GM21529 (cell line): ENCODE data around the gene DERL2.
"Not testable (repeated sequence)": the region's sequence is repeated elsewhere in the genome, so short reads cannot be mapped to it uniquely, and the experiment has no call there.

Source experiments
- ATAC-seq: cut with Tn5 transposase; IDR thresholded peaks from one replicate; pipeline ENCODE4 v1.9.1; 2021; ENCODE audit not compliant: unreplicated experiment

Gene DERL2

GRCh38 chr17:5438716-5439445 is 47.1 kb downstream of the DERL2 start, which contains the start of gene C1QBP:
Gene C1QBP, minus strand, starts transcription at chr17:5439155. Its CDS starts 82 bp downstream, at chr17:5439073.
- peak; percentile 80 for ATAC-seq

- ATAC-seq, result no peak
Measured at GRCh38 chr17:5437721-5438317, 48.2 kb downstream of the DERL2 start.

- ATAC-seq, result not testable (repeated sequence)
Measured at GRCh38 chr17:5435781-5436315, 50.1 kb downstream of the DERL2 start.

- ATAC-seq, result no peak
Measured at GRCh38 chr17:5434984-5435383, 51.0 kb downstream of the DERL2 start.

GRCh38 chr17:5431949-5432556 is 53.9 kb downstream of the DERL2 start:
- no peak for ATAC-seq

GRCh38 chr17:5431234-5431633 is 54.7 kb downstream of the DERL2 start:
- not testable (repeated sequence) for ATAC-seq

- ATAC-seq, result no peak
Measured at GRCh38 chr17:5430413-5430999, 55.5 kb downstream of the DERL2 start.

- ATAC-seq, result no peak
Measured at GRCh38 chr17:5429191-5429887, 56.6 kb downstream of the DERL2 start.

- no peak for ATAC-seq
Measured at GRCh38 chr17:5425826-5426225, 60.2 kb downstream of the DERL2 start.

- no peak for ATAC-seq
Measured at GRCh38 chr17:5424909-5425308, 61.1 kb downstream of the DERL2 start.

- no peak for ATAC-seq
Measured at GRCh38 chr17:5422505-5422904, 63.5 kb downstream of the DERL2 start.
